HG02943 (cell line): Measurements from ENCODE around the gene VIT.

ENCODE experiments used
- ATAC-seq: cut with Tn5 transposase; IDR thresholded peaks from one replicate; pipeline ENCODE4 v1.9.1; 2021; ENCODE audit warnings: mild to moderate bottlenecking, low read depth, moderate library complexity; ENCODE audit not compliant: unreplicated experiment

VIT gene

GRCh38 chr2:36706021-36706876, 9.7 kb downstream of the VIT start:
- ATAC-seq: no peak

GRCh38 chr2:36707050-36707449, 10.5 kb downstream of the VIT start:
- no peak for ATAC-seq

- no peak for ATAC-seq
These were observed 11.7 kb downstream of the VIT start for GRCh38 chr2:36708041-36708741.

GRCh38 chr2:36710858-36711515, 14.5 kb downstream of the VIT start:
- ATAC-seq: no peak

- ATAC-seq: no peak
These were observed 15.3 kb downstream of the VIT start for GRCh38 chr2:36711741-36712314.

- ATAC-seq: no peak
These were observed 16.8 kb downstream of the VIT start for GRCh38 chr2:36713310-36713709.

GRCh38 chr2:36716111-36716510, 19.6 kb downstream of the VIT start:
- ATAC-seq: no peak

- no peak for ATAC-seq
These were observed 21.2 kb downstream of the VIT start for GRCh38 chr2:36717603-36718266.

- no peak for ATAC-seq
These were observed 31.0 kb downstream of the VIT start for GRCh38 chr2:36727550-36727949.

GRCh38 chr2:36729067-36729466, 32.6 kb downstream of the VIT start:
- ATAC-seq: no peak

GRCh38 chr2:36731941-36732672, 35.6 kb downstream of the VIT start:
- ATAC-seq: no peak

- no peak for ATAC-seq
These were observed 36.1 kb downstream of the VIT start for GRCh38 chr2:36732673-36733036.

- ATAC-seq: no peak
These were observed 36.7 kb downstream of the VIT start for GRCh38 chr2:36733215-36733614.

- no peak for ATAC-seq
These were observed 37.8 kb downstream of the VIT start for GRCh38 chr2:36734304-36734703.

- no peak for ATAC-seq
These were observed 40.7 kb downstream of the VIT start for GRCh38 chr2:36737131-36737750.

GRCh38 chr2:36740061-36740460, 43.6 kb downstream of the VIT start:
- no peak for ATAC-seq

- ATAC-seq: no peak
These were observed 44.8 kb downstream of the VIT start for GRCh38 chr2:36741188-36741837.

- no peak for ATAC-seq
These were observed 47.4 kb downstream of the VIT start for GRCh38 chr2:36743954-36744353.

GRCh38 chr2:36748166-36748565, 51.7 kb downstream of the VIT start:
- ATAC-seq: no peak
